ENCODE data around the gene KLHL29.

KLHL29 gene

DNA sequence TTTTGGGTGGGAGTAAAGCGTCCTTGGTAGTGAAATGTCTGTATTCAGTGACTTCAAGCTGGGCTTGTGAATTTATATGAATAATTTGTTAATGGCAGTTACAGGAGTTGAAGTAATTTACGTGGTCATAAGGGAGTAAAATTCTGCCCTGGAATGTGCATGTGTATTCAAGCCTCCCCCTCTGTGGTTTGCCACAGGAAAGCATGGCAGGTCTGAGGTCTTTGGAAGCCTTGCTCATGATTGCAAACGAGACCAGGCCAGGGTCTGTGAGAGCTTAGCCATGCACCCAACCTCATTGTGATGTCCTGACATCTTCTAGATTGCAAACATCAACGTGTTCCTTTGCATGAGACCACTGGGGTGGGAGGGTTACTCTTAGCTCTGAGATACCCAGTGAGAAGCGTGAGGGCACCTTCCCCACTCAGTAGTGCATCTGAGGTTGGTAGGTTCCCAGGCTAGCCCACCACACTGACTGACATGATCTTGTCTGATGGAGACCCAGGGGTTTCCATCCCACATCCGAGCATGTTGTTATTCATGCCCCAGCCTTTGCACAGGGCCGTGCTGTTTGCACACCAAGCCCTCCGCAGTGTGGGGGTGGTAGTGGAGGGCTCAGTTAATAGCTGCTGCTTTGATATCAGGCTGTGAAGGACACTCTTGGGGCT is 216.5 kb downstream of the KLHL29 start:
- DNase-seq: no peak

DNA sequence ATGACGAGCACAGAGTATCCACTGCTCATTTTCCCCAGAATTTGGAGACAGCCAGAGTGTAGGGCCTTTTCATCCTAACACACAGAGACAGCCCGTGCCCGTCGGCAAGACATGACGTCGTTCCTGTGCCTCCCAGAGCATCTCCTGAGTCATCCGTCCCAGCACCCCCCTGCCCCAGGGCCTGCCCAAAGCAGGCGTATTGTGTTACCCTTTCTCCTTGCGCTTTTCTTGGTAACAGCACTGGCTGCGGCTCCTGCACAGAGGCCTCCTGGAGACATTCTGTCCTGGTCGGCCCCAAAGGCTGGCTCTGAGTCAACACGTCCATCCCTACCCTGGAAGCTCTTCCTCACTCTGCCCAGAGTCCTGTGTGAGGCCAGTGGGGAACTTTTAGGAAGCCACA is 217.1 kb downstream of the KLHL29 start:
- no peak for DNase-seq

DNA sequence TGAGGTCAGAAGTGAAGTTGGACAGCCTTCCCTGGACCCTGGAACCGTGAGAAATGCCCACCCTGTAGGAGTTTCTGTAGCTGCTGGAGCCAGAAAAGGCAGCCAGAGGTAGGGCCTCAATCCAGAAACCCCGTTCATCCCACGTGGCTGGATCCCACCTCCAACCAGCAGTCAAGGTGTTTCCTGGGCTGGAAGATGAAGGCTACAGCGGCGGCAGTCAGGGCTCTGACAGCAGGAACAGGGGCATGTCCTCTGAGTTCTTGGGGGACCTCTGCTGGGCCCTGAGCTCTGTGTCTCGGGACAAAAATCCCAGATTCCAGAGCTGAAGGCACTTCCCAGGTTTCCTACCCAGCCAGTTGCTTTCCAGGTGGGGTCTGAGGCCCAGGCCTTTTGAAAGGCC is 218.2 kb downstream of the KLHL29 start:
- DNase-seq: no peak

DNA sequence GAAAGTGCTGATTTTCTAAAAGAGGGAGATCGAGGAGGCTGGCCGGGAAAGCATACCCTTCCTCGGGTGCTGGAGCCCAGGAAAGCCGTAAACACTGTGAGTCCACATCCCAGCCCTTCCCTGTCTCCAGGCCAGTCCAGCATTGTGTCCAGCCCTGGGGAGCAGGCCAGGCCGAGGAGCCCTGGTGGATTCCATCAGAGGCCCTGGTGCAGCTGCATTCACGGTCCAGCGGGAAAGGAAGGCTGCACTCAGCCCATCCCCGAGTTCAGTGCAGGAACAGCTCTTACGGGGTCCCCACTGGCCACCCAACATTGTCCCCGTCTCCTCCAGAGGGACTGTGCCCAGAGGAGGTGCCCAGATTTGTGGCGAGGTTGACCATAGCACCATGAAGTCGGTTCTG is 218.6 kb downstream of the KLHL29 start:
- DNase-seq: no peak

DNA sequence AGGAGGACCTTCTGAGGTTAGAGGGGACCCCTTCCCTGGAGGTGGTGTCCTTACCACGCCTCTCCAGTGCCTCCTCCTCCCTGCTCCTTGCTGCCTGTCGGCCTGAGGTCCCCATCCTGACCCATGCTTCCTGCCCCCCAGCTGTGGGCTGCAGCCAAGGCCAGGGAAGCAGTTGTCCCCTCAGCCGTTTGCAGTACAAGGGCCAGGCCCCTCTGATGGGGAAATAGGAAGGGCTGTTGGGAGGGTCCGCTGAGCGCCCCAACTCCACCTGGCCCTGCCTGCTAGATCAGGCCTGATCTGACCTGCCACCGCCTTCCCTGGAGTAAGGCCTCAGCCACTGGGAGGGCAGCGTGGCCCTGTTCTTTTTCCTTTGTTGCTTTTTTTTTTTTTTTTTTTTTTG is 219.8 kb downstream of the KLHL29 start:
- DNase-seq: no peak

DNA sequence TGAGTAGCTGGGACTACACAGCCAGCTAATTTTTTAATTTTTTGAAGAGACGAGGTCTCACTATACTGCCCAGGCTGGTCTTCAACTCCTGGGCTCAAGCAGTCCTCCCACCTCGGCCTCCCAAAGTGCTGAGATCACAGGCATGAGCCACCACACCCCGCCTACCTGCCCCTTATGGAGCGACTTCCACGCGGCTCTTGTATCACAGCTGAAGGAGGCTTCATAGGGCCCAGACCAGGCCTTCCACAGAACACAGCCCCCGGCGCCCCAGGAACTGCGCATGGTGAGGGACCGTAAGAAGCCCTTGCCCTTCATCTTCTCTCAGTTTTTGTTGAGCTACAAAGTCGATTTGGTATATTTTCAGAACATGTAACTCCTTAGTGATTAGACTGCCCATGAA is 220.3 kb downstream of the KLHL29 start:
- no peak for DNase-seq

DNA sequence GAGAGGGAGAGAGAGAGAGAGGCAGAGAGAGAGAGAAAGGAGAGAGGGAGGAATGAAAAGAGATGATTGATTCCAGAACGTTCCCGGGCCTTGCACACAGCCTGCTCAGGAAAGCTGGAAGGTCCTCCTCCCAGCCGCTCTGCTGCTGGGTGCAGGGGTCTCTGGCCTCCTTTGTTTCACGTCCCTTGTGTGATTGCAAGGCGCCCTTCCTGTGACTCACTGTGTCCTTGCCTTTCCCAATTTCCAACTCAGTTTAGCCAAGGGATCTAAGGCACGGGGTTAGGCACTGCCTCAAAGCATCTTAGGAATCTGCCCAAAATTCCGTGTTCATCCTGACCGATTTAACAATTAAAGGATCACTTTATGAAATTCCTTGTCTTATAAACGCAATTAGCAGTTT is 221.2 kb downstream of the KLHL29 start:
- DNase-seq: no peak

DNA sequence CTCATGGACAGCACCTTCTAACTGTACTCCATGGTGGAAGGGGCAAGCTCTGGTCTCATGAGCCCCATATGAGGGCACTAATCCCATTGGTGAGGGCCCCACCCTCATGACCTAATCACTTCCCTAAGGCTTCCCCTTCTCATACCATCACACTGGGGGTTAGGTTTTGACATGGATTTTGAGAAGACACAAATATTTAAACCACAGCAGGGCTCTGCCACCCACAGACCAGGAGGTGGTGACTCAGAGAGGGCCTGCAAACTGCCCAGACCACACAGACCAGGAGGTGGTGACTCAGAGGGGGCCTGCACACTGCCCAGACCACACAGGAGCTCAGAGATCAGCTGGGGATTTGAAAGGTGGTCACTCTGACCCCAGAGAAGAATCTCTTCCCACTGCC is 222.0 kb downstream of the KLHL29 start:
- no peak for DNase-seq

DNA sequence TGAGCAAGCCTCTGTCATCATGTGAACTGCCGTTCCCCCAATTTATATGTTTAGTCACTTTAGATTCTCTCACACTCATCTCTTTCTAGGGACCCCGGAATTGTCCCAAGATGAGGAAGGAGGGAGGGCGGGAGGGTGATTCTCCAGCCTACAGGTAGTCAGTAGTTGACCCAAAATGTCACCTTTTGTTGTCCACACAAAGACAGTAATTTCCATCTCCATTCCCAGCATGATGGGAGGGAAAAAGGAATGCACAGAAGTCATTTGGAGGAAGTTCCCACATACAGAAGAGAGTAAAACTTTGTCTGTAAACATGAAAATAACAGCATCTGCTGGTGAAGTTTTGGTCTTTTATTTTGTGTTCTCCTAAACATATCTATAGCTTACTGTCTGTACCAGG is 222.9 kb downstream of the KLHL29 start:
- no peak for DNase-seq

DNA sequence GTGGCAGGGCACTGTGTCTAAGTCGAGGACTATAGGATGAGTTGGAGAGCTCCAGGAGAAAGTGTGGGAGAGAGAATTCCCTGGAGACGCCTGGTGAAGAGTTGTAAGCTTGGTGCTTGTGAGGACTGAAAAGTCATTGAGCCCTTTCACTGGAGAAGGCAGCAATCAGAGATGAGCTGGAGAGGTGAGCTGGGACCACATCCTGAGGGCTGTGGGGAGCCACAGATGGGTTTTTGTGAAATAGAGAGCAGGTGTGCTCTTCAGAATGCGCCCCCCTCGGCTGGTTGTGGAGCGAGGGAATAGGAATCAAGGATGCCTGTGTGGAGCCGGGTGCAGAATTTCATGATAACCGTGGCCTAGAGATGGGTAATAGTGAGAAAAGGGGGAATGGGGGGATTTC is 224.3 kb downstream of the KLHL29 start:
- DNase-seq: no peak

DNA sequence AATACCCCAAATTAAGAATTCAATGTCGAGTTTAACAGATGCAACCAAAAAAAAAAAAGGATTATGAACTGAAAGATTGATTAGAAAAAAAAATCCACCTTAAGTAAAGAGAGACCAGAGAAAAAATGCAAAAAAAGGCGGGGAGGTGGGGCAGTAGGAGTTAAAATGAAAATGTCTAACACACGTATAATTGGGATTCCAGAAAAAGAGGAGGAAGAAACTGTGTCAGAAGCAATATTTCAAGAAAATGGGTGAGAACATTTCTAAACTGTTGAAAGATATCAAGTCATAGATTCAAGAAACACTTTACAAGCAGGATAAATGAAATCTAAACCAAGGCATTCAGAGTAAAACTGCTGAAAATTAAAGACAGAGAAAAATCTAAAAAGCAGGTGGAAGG is 226.9 kb downstream of the KLHL29 start:
- DNase-seq: no peak

DNA sequence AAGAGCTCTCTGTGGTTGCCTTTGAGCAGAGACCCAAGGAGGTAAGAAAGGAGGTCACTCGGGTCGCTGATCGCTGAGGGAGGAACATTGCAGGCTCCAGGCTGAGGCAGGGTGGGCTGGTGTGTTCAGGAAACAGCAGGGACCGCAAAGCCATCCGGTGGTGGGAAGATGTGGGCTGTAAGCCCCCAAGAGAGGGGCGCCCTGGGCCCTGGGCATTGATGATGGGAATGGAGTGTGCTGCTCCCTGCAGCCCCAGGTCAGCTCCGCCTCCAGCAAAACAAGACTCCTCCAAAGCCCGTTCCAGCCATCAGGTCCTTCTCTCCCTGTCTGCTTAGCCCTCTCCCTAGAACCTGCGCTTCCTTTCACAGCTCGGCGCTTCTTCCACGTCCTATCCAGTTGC is 229.7 kb downstream of the KLHL29 start:
- no peak for DNase-seq

DNA sequence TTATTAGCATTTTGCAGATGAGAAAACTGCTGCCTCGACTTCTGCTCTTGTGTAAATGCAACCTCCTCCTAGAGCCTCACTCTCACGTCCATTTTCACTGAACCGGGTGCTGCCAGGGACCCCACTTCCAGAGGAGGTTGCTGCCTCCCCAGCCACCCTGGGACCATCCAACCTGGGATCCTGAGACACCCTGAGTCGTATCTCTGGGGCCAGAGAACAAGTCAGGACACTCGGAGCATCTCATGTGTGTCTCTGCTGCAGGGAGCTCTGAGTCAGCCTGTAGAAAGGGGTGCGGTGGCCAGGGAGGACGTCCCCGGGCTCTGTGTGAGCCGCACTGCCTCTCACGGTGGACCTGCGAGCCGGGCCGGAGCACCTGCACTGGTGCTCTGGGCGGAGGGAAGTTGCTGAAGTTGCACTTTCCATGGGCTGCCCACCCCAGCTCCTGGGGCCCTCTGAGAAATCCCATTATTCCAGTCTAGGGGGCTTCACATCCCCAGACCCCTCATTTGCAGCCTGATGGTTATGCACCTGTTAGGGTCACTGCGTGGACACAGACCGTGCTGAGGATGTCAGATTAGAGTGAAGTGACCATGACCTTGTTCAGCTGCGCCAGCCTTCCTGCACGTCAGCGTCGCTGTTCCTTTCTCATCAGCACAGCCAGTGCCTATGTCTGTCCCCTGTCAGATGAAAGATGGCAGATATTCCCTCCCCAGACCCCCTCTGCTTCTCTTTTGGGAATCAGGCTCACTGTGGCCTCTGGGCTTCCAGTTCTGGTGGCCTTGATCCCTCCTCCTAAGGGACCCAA is 230.4 kb downstream of the KLHL29 start:
- no peak for DNase-seq

DNA sequence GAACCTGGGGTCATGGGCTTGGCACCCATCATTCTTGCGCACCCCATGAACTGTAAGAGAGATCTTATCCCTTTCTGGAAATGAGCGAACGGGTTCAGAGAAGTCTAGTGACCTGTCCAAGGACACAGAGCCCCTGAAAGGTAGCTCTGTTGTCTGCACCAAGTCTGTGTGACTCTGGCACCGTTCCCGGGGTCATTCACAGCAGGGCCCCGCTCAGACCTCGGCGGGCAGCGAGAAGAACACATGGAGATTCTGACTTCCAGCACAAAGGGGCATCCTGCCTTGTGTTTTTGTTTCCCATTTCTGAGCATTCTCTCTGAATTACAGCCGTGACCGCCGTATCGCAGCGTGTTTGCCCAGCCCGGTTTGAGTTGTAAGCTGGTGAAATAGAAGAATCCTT is 231.7 kb downstream of the KLHL29 start:
- no peak for DNase-seq

DNA sequence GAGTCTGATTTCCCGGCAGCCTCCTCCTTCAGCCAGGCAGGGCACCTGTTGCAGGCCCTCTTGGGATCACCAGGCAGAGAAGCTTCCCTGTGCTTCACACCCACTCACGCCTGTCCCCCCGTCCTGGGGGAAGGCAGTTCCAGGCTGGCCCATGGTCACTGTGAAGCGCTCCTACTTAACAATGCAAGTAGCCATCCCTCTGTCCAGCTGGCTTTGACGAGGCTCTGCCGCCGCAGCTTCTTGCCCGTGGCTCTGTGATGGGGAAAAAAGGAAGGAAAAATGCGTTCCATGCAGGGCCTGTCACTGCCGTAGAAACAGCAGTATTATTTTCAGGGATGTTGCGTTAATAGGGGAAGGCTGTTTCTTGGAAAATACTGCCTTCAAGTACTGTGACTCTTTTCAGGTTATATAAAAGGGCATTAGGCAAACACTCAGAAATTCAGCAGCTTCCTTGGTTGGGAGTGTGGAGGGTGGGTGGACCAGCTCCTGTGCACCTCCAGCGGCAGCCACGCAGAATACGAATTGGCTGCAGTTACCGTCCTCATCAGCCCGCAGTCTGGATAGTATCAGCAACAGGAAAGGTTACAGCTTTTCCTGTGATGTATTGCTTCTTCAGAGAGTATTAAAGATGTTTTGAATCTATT is 232.3 kb downstream of the KLHL29 start:
- no peak for DNase-seq

DNA sequence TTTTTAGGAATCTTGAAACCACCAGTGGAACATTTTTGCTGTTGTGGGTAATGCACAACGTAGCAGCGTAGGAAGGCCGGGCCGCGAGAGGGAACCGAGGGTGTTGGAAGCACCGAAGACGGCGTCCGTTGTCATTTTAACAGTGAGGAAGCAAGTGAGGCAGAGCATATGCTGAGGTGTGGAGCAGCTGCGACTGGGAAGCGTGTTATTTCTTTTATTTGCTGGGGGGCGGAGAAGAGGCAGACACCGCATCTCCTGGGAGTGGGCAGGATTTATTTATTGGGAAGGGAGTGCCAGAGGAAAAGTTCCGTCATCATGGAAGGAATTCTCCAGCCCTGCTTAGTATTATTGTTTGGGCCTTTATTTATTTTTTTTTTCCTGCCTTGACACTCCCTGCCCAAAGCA is 232.8 kb downstream of the KLHL29 start:
- no peak for DNase-seq

DNA sequence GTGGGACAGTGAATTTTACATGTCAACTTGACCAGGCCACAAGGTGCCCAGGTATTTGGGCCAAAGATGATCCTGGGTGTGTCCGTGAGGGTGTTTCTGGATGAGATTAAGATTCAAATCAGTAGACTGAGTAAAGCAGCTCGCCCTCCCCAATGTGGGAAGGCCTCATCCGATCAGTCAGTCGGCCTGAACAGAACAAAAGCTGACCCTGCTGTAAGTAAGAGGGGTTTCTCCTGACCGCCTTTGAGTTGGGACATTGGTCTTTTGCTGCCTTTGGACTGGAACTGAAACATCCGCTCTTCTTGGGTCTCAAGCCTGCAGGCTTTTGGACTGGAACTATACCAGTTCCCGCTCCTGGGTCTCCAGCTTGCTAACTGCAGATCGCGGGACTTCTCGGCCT is 233.3 kb downstream of the KLHL29 start:
- DNase-seq: no peak

DNA sequence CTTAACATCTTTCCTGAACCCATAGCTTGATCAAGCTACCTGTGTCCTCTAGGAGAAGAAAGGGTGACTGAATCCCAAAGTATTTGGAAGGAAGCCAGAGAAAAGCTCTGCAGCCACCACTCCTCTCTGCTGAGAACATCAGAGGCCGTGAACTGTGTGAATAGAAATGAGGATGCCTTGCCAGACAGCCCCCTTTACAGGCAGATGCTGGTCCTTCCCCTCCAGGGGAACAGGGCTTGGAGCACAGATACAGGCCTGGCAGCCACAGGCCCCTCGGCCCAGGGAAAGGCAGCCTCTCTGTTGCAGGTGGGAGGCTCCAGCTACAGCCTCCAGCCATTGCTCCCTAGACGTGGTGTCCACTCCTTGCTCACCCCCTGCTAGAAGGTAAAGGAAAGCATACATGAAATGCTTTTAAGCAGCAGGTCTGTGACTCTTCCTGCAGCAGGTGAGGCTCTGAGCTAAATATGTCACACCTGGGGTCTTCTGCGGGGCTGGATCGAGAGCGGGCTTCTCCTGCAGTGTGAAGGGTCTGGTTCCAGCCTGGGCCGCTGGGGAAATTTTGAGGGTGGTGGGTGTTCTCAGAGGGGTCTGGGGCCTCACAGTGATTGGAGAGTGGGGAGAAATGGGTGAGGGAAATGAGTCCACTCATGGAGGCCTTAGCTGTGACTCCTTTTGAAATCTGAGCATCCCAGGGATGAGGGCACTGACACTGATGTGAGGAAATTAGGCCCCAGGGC is 234.0 kb downstream of the KLHL29 start:
- DNase-seq: no peak

DNA sequence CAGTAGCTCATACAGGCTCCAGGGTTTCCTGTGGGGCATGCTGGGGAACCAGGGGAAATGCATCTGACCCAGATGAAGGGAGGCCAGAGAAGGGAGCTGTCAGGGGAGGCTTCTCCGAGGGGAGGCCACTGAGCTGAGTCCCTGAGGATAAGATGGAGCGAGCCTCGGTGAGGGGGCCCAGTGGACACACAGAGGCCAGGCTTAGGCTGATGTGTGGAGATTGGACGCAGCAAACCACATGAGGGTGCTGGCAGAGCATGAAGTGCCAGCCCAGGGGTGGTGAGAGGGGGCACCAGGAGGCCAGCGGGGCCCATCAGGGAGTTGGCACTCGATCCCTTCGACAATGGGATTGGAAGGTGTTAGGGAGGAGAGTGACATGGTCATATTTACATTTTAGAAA is 235.0 kb downstream of the KLHL29 start:
- DNase-seq: no peak

DNA sequence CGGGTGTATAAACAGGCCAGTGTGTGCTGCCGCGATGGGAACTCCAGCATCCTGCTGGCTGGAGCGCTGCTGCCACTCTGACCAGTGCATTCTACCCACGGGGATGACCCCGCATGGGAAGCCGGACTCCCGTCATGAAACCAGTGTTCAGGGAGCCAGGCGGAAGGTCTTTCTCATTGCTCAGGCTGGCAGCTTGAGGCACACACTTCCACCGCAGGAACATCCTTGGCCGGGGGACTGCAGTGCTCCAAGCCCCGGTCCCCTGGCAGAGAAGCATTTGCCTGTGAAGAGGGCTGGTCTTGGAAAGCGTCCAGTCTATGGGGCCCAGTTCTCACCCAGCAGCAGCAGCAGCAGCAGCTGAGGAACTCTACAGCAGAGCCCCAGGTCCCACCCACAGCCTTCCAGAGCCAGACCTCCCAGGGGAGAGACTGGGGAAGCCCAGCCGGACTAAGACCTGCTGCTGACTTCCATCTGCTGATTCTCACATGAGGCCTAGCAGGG is 235.9 kb downstream of the KLHL29 start:
- DNase-seq: no peak

DNA sequence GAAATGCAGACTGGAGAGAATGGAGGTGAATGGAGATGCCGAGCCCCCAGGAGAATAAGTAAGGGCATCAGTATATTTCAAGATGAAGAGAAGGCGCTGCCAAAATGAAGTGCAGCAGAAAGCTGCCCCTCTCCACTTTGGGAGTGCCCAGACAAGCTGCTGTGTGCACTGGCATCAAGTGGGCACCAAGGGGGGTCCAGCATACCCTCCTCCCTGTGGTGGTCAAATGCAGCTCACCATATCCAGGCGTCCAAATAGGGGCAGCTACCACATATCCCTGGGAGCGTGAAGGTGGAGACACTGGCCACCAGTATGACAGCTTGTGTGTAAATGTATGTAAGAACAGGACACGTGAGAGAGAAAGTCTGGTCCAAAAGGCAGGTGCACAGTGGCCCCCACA is 236.6 kb downstream of the KLHL29 start:
- DNase-seq: no peak

DNA sequence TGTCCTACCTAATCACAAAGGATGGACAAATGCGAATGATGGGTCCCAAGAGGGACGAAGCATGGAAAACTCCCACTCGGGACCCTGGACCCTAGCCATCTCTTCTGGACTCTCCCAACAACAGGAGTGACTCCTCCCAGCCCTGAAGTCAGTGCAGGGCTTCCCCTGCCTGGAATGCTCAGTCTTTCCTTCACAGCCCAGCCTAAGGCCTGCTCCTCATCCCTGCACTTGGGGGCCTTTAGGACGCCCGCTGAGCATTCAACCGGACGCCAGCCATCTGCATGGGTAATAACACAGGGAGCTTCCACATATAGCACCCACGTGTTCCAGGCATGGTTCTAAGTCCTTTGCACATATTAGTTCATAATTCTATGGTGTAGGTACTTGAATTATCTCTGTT is 237.5 kb downstream of the KLHL29 start:
- DNase-seq: no peak

DNA sequence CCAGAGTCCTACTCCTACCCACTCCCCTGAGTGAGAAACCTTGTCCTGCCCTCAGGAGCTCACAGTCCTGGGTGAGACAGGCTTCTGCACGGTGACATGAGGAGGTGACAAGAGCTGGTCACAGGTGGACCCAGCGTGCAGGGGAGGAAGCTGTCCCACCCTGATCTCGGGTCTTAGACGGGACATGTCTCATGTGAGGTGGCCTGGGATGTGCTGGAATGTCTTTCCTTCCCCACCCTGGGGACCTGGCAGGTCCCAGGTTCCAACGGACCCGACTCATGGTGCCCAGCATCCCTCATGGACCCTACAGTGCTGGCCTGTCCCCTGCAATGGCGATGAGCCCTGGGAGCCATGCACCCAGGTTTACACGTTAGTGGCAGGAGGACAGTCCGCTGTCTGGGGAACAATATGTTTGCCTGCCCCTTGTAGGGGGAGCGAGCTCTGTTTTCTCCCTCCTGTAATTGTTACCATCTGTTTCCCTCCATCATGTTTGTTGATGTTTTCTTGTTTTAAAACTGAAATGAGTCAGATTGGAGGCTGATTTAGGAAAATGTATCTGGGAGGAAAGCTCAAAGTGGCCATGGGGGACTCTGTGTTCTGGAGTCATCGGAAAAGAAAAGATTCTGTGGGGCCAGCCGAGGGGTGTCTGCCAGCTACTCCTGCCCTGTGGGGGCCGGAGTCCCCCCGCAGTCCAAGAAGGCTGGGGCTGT is 238.1 kb downstream of the KLHL29 start:
- DNase-seq: no peak

Measured in activated T-cell treated with anti-CD3 and anti-CD28 coated beads, Interleukin-2, amount 50 U/mL, for 1 hour (primary cell).